Upper lobe of left lung (tissue), 4 donors: Measurements from ENCODE around the gene COL15A1.

Experiments used
- POLR2A ChIP-seq, 4 donors: fragments of 450-650 bp; IDR thresholded peaks; one replicate each; pipeline ENCODE4 v1.5.1; 2016 to 2017; ENCODE audit warnings: antibody characterized with exemption in 4 of 4, mild to moderate bottlenecking in 2 of 4
- POLR2AphosphoS5 ChIP-seq, 2 donors: sonication (generic); formaldehyde crosslinking; IDR thresholded peaks; one replicate each; pipeline ENCODE4 v1.5.1; 2017; ENCODE audit warnings: antibody characterized with exemption in 2 of 2
- TF ChIP-seq, protein P1 (sequence below), 6 experiments: fragments of 450-650 bp in 4 of 6; fragments of 200-600 bp in 2 of 6; sonication (generic) in 2 of 6; IDR thresholded peaks; one replicate each; pipeline ENCODE4 v1.5.1; 2016 to 2019; ENCODE audit warnings: antibody characterized with exemption in 6 of 6

GRCh38 chr9:99038484-99038820 is 94.7 kb downstream of the COL15A1 start:
- TF ChIP-seq, protein P1, sequence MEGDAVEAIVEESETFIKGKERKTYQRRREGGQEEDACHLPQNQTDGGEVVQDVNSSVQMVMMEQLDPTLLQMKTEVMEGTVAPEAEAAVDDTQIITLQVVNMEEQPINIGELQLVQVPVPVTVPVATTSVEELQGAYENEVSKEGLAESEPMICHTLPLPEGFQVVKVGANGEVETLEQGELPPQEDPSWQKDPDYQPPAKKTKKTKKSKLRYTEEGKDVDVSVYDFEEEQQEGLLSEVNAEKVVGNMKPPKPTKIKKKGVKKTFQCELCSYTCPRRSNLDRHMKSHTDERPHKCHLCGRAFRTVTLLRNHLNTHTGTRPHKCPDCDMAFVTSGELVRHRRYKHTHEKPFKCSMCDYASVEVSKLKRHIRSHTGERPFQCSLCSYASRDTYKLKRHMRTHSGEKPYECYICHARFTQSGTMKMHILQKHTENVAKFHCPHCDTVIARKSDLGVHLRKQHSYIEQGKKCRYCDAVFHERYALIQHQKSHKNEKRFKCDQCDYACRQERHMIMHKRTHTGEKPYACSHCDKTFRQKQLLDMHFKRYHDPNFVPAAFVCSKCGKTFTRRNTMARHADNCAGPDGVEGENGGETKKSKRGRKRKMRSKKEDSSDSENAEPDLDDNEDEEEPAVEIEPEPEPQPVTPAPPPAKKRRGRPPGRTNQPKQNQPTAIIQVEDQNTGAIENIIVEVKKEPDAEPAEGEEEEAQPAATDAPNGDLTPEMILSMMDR (IDR thresholded peaks at IDR 0.05), result no peak
- no peak for TF ChIP-seq POLR2AphosphoS5 (IDR thresholded peaks at IDR 0.05)
- no peak for TF ChIP-seq POLR2A (IDR thresholded peaks at IDR 0.05)
